HEK293 (cell line): ENCODE results near the gene TRMT112.

Experiments used
- CTCF ChIA-PET: fragments of 350-600 bp; formaldehyde crosslinking; extraction: SDS; loops from one replicate; lab custom pipeline; 2021; ENCODE audit warnings: antibody characterized with exemption; lab: Yijun Ruan, JAX
- POLR2A ChIA-PET: fragments of 300-600 bp; formaldehyde crosslinking; extraction: SDS; loops from one replicate; lab custom pipeline; 2020; ENCODE audit warnings: antibody characterized with exemption, inconsistent platforms; lab: Yijun Ruan, JAX
- H3K27ac ChIP-seq: fragments of 200-500 bp; sonication (Bioruptor generic); 2 replicates; pipeline ENCODE4 v1.5.1; 2014; ENCODE audit warnings: low read depth, low read length, control low read depth, inconsistent platforms; ENCODE audit errors: extremely low read depth
- H3K36me3 ChIP-seq, 2 experiments: fragments of 200-500 bp in 1 of 2; sonication (Bioruptor generic) in 1 of 2; 1 replicate in 1 of 2; 2 replicates in 1 of 2; pipeline ENCODE4 v1.5.1; 2014 to 2017; ENCODE audit warnings: inconsistent platforms in 2 of 2, low read length in 2 of 2; ENCODE audit not compliant: control insufficient read depth in 2 of 2, insufficient read depth in 1 of 2
- H3K4me1 ChIP-seq: fragments of 200-500 bp; sonication (Bioruptor generic); 2 replicates; pipeline ENCODE4 v1.5.1; 2014; ENCODE audit warnings: mild to moderate bottlenecking, low read length, inconsistent platforms; ENCODE audit not compliant: control insufficient read depth, insufficient read depth
- H3K4me3 ChIP-seq: 2 replicates; pipeline ENCODE4 v1.5.1; 2011; ENCODE audit warnings: low read depth, mild to moderate bottlenecking, control low read depth, low read length, moderate library complexity
- H3K9me3 ChIP-seq: fragments of 200-500 bp; sonication (Bioruptor generic); 2 replicates; pipeline ENCODE4 v1.5.1; 2014; ENCODE audit warnings: low read depth, low read length, inconsistent platforms; ENCODE audit not compliant: control insufficient read depth, insufficient read depth
- ELK4 ChIP-seq: IDR thresholded peaks from 2 replicates; pipeline ENCODE4 v1.6.1; 2011; ENCODE audit warnings: mild to moderate bottlenecking, low read depth, low read length, borderline replicate concordance
- GLIS2 ChIP-seq: fragments of 450-650 bp; formaldehyde crosslinking; IDR thresholded peaks from 2 replicates; pipeline ENCODE4 v1.5.1; 2016; ENCODE audit warnings: missing biosample characterization, missing genetic modification characterization
- HOXA7 ChIP-seq: sonication (generic); formaldehyde crosslinking; IDR thresholded peaks from 2 replicates; pipeline ENCODE4 v1.8.1; 2022; ENCODE audit warnings: missing genetic modification reagents, borderline replicate concordance
- KLF10 ChIP-seq: fragments of 450-650 bp; IDR thresholded peaks from 2 replicates; pipeline ENCODE4 v1.5.1; 2018; ENCODE audit warnings: missing biosample characterization, mild to moderate bottlenecking, missing genetic modification characterization
- KLF17 ChIP-seq: fragments of 450-650 bp; formaldehyde crosslinking; IDR thresholded peaks from 2 replicates; pipeline ENCODE4 v1.5.1; 2016; ENCODE audit warnings: missing biosample characterization, missing genetic modification characterization
- KLF8 ChIP-seq: fragments of 450-650 bp; formaldehyde crosslinking; IDR thresholded peaks from 2 replicates; pipeline ENCODE4 v1.5.1; 2016; ENCODE audit warnings: missing biosample characterization, missing genetic modification characterization
- SCRT1 ChIP-seq: fragments of 450-650 bp; formaldehyde crosslinking; IDR thresholded peaks from 2 replicates; pipeline ENCODE4 v1.5.1; 2016; ENCODE audit warnings: missing biosample characterization, missing genetic modification characterization, borderline replicate concordance
- SP2 ChIP-seq: fragments of 450-650 bp; formaldehyde crosslinking; IDR thresholded peaks from 2 replicates; pipeline ENCODE4 v1.5.1; 2016; ENCODE audit warnings: missing biosample characterization, missing genetic modification characterization
- SP7 ChIP-seq: fragments of 450-650 bp; formaldehyde crosslinking; IDR thresholded peaks from 2 replicates; pipeline ENCODE4 v1.5.1; 2016; ENCODE audit warnings: missing biosample characterization, missing genetic modification characterization
- TSHZ1 ChIP-seq: fragments of 450-650 bp; formaldehyde crosslinking; IDR thresholded peaks from 2 replicates; pipeline ENCODE4 v1.5.1; 2016; ENCODE audit warnings: missing biosample characterization, missing genetic modification characterization, borderline replicate concordance
- WT1 ChIP-seq: fragments of 450-650 bp; formaldehyde crosslinking; IDR thresholded peaks from 2 replicates; pipeline ENCODE4 v1.5.1; 2016; ENCODE audit warnings: missing biosample characterization, missing genetic modification characterization
- ZEB2 ChIP-seq: fragments of 450-650 bp; formaldehyde crosslinking; IDR thresholded peaks from 2 replicates; pipeline ENCODE4 v1.5.1; 2016; ENCODE audit warnings: missing biosample characterization, missing genetic modification characterization
- ZFP3 ChIP-seq: fragments of 450-650 bp; formaldehyde crosslinking; IDR thresholded peaks from 2 replicates; pipeline ENCODE4 v1.5.1; 2016; ENCODE audit warnings: low read depth, missing biosample characterization, missing genetic modification characterization
- ZNF10 ChIP-seq: fragments of 450-650 bp; formaldehyde crosslinking; IDR thresholded peaks from 2 replicates; pipeline ENCODE4 v1.5.1; 2017; ENCODE audit warnings: missing biosample characterization, missing genetic modification characterization
- ZNF138 ChIP-seq: fragments of 450-650 bp; formaldehyde crosslinking; IDR thresholded peaks from 2 replicates; pipeline ENCODE4 v1.5.1; 2016; ENCODE audit warnings: missing biosample characterization, missing genetic modification characterization, borderline replicate concordance
- ZNF19 ChIP-seq: fragments of 450-650 bp; formaldehyde crosslinking; IDR thresholded peaks from 2 replicates; pipeline ENCODE4; 2016; ENCODE audit warnings: missing biosample characterization, missing genetic modification characterization, low read depth
- ZNF274 ChIP-seq, 2 experiments: fragments of 200-500 bp in 1 of 2; fragments of 450-650 bp in 1 of 2; sonication (Bioruptor generic) in 1 of 2; formaldehyde crosslinking in 1 of 2; IDR thresholded peaks; 2 replicates each; pipeline versions ENCODE4 v1.5.1 to v1.6.1; 2014 to 2016; ENCODE audit warnings: borderline replicate concordance in 1 of 2, inconsistent platforms in 1 of 2, low read length in 1 of 2, missing biosample characterization in 1 of 2, missing genetic modification characterization in 1 of 2
- ZNF335 ChIP-seq: fragments of 450-650 bp; formaldehyde crosslinking; conservative IDR thresholded peaks from 2 replicates; pipeline ENCODE4 v1.5.1; 2016; ENCODE audit warnings: missing biosample characterization, missing genetic modification characterization
- ZNF366 ChIP-seq: fragments of 450-650 bp; formaldehyde crosslinking; conservative IDR thresholded peaks from 2 replicates; pipeline ENCODE4 v1.5.1; 2016; ENCODE audit warnings: missing biosample characterization, missing genetic modification characterization
- ZNF394 ChIP-seq: fragments of 450-650 bp; formaldehyde crosslinking; IDR thresholded peaks from 2 replicates; pipeline ENCODE4 v1.5.1; 2016; ENCODE audit warnings: missing biosample characterization, missing genetic modification characterization, mild to moderate bottlenecking, moderate library complexity, borderline replicate concordance
- ZNF398 ChIP-seq: fragments of 450-650 bp; formaldehyde crosslinking; IDR thresholded peaks from 2 replicates; pipeline ENCODE4 v1.5.1; 2017; ENCODE audit warnings: missing biosample characterization, missing genetic modification characterization
- ZNF514 ChIP-seq: fragments of 450-650 bp; formaldehyde crosslinking; IDR thresholded peaks from 2 replicates; pipeline ENCODE4 v1.5.1; 2016; ENCODE audit warnings: missing biosample characterization, missing genetic modification characterization
- ZNF548 ChIP-seq: fragments of 450-650 bp; formaldehyde crosslinking; IDR thresholded peaks from 2 replicates; pipeline ENCODE4 v1.5.1; 2016; ENCODE audit warnings: missing biosample characterization, missing genetic modification characterization
- ZNF580 ChIP-seq: fragments of 450-650 bp; formaldehyde crosslinking; IDR thresholded peaks from 2 replicates; pipeline ENCODE4 v1.5.1; 2016; ENCODE audit warnings: missing biosample characterization, missing genetic modification characterization
- ZNF600 ChIP-seq: fragments of 450-650 bp; formaldehyde crosslinking; IDR thresholded peaks from 2 replicates; pipeline ENCODE4 v1.5.1; 2016; ENCODE audit warnings: missing biosample characterization, missing genetic modification characterization
- ZNF629 ChIP-seq: fragments of 450-650 bp; formaldehyde crosslinking; IDR thresholded peaks from 2 replicates; pipeline ENCODE4 v1.5.1; 2017; ENCODE audit warnings: missing biosample characterization, missing genetic modification characterization
- ZSCAN16 ChIP-seq: fragments of 450-650 bp; formaldehyde crosslinking; IDR thresholded peaks from 2 replicates; pipeline ENCODE4 v1.5.1; 2016; ENCODE audit warnings: missing biosample characterization, missing genetic modification characterization
- ZXDB ChIP-seq: fragments of 450-650 bp; formaldehyde crosslinking; IDR thresholded peaks from 2 replicates; pipeline ENCODE4 v1.5.1; 2016; ENCODE audit warnings: missing biosample characterization, missing genetic modification characterization

The TRMT112 gene

GRCh38 chr11:64334764-64335735 lies 17.7 kb upstream of the TRMT112 start:
- Histone ChIP-seq H3K27ac (no peak overlapping the region), H3K36me3 (no peaks in the 10 kb centered on the region), H3K9me3 (no peaks in the 10 kb centered on the region), H3K4me3 (no peak overlapping the region), H3K4me1 (no peaks in the 10 kb centered on the region)
- CTCF ChIA-PET = interaction anchor here (1.0 to 9.6 kb wide), 4 partner anchors 11 to 21 kb away, joined by 3 to 81 read pairs (median 6); partner anchors contain the start of genes PRDX5, RPS6KA4 and TRMT112
- POLR2A ChIA-PET = interaction anchor here (0.7 to 3.0 kb wide), 4 partner anchors 15 to 30 kb away, joined by 5 to 20 read pairs (median 7); partner anchors contain the start of genes ESRRA, PRDX5 and TRMT112
- TF ChIP-seq ZXDB (tag by site-specific recombination) (peak; percentile 99), ZNF274 (IDR thresholded peaks at IDR 0.05; ENCODE audit: low read length) (no peak), ZNF274 (tag by site-specific recombination; IDR thresholded peaks at IDR 0.05; ENCODE audit: borderline replicate concordance) (no peak), KLF8 (tag by site-specific recombination) (no peak), SCRT1 (tag by site-specific recombination) (no peak), ZNF394 (tag by site-specific recombination) (peak; percentile 59), ZNF366 (tag by site-specific recombination) (peak; percentile 86), ZEB2 (0 out of 2 replicates have a peak, but pooled peaks have one; percentile 21), ZNF138 (tag by site-specific recombination) (no peak), ZNF580 (tag by site-specific recombination) (no peak), ELK4 (no peak), KLF10 (peak; percentile 87), ZNF398 (tag by site-specific recombination) (0 out of 2 replicates have a peak, but pooled peaks have one; percentile 12), WT1 (tag by site-specific recombination) (0 out of 2 replicates have a peak, but pooled peaks have one; percentile 23), ZNF600 (tag by site-specific recombination) (0 out of 2 replicates have a peak, but pooled peaks have one; percentile 18), SP2 (tag by site-specific recombination) (peak; percentile 40), KLF17 (tag by site-specific recombination) (0 out of 2 replicates have a peak, but pooled peaks have one; percentile 56), ZNF548 (tag by site-specific recombination) (no peak), SP7 (peak; percentile 64; the same call in 1 of the 2 replicates), HOXA7 (no peak), ZSCAN16 (tag by site-specific recombination) (no peak), ZNF514 (no peak), GLIS2 (peak; percentile 72), ZNF629 (tag by site-specific recombination) (peak; percentile 70), TSHZ1 (tag by site-specific recombination) (peak; percentile 28; the same call in 1 of the 2 replicates), ZFP3 (tag by site-specific recombination) (no peak), ZNF19 (tag by site-specific recombination) (no peak), ZNF335 (tag by site-specific recombination) (peak; percentile 61), ZNF10 (tag by site-specific recombination) (no peak)
